A204.1 (cell line): ENCODE results near the gene ABRACL.

ENCODE experiments used
- FAIRE-seq: peaks from 2 replicates; lab custom pipeline; 2012; peaks lifted over from hg19 to GRCh38; lab: Jason Lieb, UNC

Gene ABRACL

GRCh38 chr6:139054001-139054400 lies 25.5 kb downstream of the ABRACL start:
- FAIRE-seq: no peak

- FAIRE-seq: no peak
These were observed 27.2 kb downstream of the ABRACL start for GRCh38 chr6:139055709-139056108.

GRCh38 chr6:139058029-139058428 lies 29.5 kb downstream of the ABRACL start:
- no peak for FAIRE-seq

- FAIRE-seq: no peak
These were observed 31.8 kb downstream of the ABRACL start for GRCh38 chr6:139060332-139060731.

GRCh38 chr6:139062932-139063646 lies 34.5 kb downstream of the ABRACL start:
- FAIRE-seq: no peak

GRCh38 chr6:139064981-139065665 lies 36.6 kb downstream of the ABRACL start:
- FAIRE-seq: no peak

GRCh38 chr6:139066080-139066479 lies 37.5 kb downstream of the ABRACL start:
- no peak for FAIRE-seq

GRCh38 chr6:139068846-139069245 lies 40.3 kb downstream of the ABRACL start:
- FAIRE-seq: no peak

GRCh38 chr6:139073118-139073517 lies 44.6 kb downstream of the ABRACL start:
- no peak for FAIRE-seq

- FAIRE-seq: no peak
These were observed 50.5 kb downstream of the ABRACL start for GRCh38 chr6:139079018-139079417.

- no peak for FAIRE-seq
These were observed 51.8 kb downstream of the ABRACL start for GRCh38 chr6:139080255-139080920.

GRCh38 chr6:139081471-139081870 lies 52.9 kb downstream of the ABRACL start:
- FAIRE-seq: no peak

- FAIRE-seq: no peak
These were observed 53.8 kb downstream of the ABRACL start for GRCh38 chr6:139082370-139082769.

- no peak for FAIRE-seq
These were observed 63.3 kb downstream of the ABRACL start for GRCh38 chr6:139091826-139092225.
